Hepatocyte (in vitro differentiated cells): ENCODE measurements around the gene DSCAML1. TPM values are rescaled to one million over a fixed set of nuclear protein-coding genes. Genes with fewer than 3 reads are reported as not detected.

ENCODE experiments used
- DNase-seq: peaks from one replicate; pipeline ENCODE4 v3.0.0-alpha.2; 2016; ENCODE audit warnings: low spot score
- H2AFZ ChIP-seq: fragments of 200-600 bp; sonication (generic); 2 replicates; pipeline ENCODE4 v1.6.0; 2016; ENCODE audit warnings: antibody characterized with exemption, mild to moderate bottlenecking
- H3K27ac ChIP-seq: fragments of 200-600 bp; sonication (generic); 2 replicates; pipeline ENCODE4 v1.5.1; 2016; ENCODE audit warnings: mild to moderate bottlenecking
- H3K27me3 ChIP-seq: fragments of 200-600 bp; sonication (generic); 2 replicates; pipeline ENCODE4 v1.6.1; 2016
- H3K36me3 ChIP-seq: fragments of 200-600 bp; sonication (generic); replicated peaks from 2 replicates; pipeline ENCODE4 v1.5.1; 2016; ENCODE audit warnings: low read depth; ENCODE audit not compliant: insufficient read depth
- H3K4me1 ChIP-seq: fragments of 200-600 bp; sonication (generic); 2 replicates; pipeline ENCODE4 v1.5.1; 2016; ENCODE audit warnings: mild to moderate bottlenecking, moderate library complexity; ENCODE audit not compliant: insufficient read depth
- H3K4me2 ChIP-seq: fragments of 200-600 bp; sonication (generic); 2 replicates; pipeline ENCODE4 v1.6.0; 2016
- H3K4me3 ChIP-seq: fragments of 200-600 bp; sonication (generic); 2 replicates; pipeline ENCODE4 v1.5.1; 2016; ENCODE audit warnings: mild to moderate bottlenecking
- H3K79me2 ChIP-seq: fragments of 200-600 bp; sonication (generic); 2 replicates; pipeline ENCODE4 v1.6.0; 2017; ENCODE audit warnings: mild to moderate bottlenecking
- H3K9me2 ChIP-seq: fragments of 200-600 bp; sonication (generic); replicated peaks from 2 replicates; pipeline ENCODE4 v1.6.0; 2017; ENCODE audit warnings: mild to moderate bottlenecking; ENCODE audit not compliant: insufficient read depth
- H3K9me3 ChIP-seq: fragments of 200-600 bp; sonication (generic); 2 replicates; pipeline ENCODE4 v1.5.1; 2016; ENCODE audit warnings: low read depth, mild to moderate bottlenecking
- H4K20me1 ChIP-seq: fragments of 200-600 bp; sonication (generic); 2 replicates; pipeline ENCODE4 v1.6.0; 2016; ENCODE audit warnings: mild to moderate bottlenecking; ENCODE audit not compliant: insufficient read depth, poor library complexity, severe bottlenecking
- CTCF ChIP-seq: fragments of 200-600 bp; sonication (generic); IDR thresholded peaks from 2 replicates; pipeline ENCODE4 v1.5.1; 2016; ENCODE audit warnings: antibody characterized with exemption, mild to moderate bottlenecking; ENCODE audit not compliant: poor library complexity
- EZH2 ChIP-seq: fragments of 200-600 bp; sonication (generic); IDR thresholded peaks from 2 replicates; pipeline ENCODE4 v1.6.1; 2016; ENCODE audit warnings: antibody characterized with exemption, mild to moderate bottlenecking, borderline replicate concordance
- EZH2phosphoT487 ChIP-seq: fragments of 200-600 bp; sonication (generic); IDR thresholded peaks from one replicate; pipeline ENCODE4 v1.6.1; 2018; ENCODE audit warnings: antibody characterized with exemption, mild to moderate bottlenecking, low read depth, moderate library complexity; ENCODE audit not compliant: unreplicated experiment, severe bottlenecking
- WGBS: methylation state at CpG from one replicate; pipeline ENCODE4 v1.1.6; 2016; ENCODE audit warnings: low lambda C conversion rate; ENCODE audit errors: missing lambda C conversion rate; 5-methylcytosine and 5-hydroxymethylcytosine counted together
- polyA plus RNA-seq: library from polyadenylated mRNA; unstranded; fragments of >200 nt; fragmentation: Nextera tagmentation; extraction: Ambion mirVana; gene quantifications from 2 replicates; pipeline ENCODE4 v1.2.1, GENCODE V29; 2016
- total RNA-seq: library from RNA; depleted of rRNA; stranded (reverse); fragments of >200 nt; gene quantifications from 2 replicates; pipeline ENCODE4 v1.2.3, GENCODE V29; 2014

The DSCAML1 gene
- total and polyA plus RNA-seq, 2 experiments from 2014 or later = 0.46 to 2.6 TPM

GRCh38 chr11:117641008-117641915 is 155.8 kb downstream of the DSCAML1 start:
- no peak for TF ChIP-seq EZH2
- TF ChIP-seq CTCF = no peak
- TF ChIP-seq EZH2phosphoT487 = no peak
- peaks cover 6% of the 10 kb centered on the region for H3K27me3 ChIP-seq
- H3K36me3 ChIP-seq = no peaks in the 10 kb centered on the region
- H3K79me2 ChIP-seq = no peaks in the 10 kb centered on the region
- H3K9me2 ChIP-seq = no peaks in the 10 kb centered on the region
- no peak for DNase-seq
- no peaks in the 10 kb centered on the region for H3K9me3 ChIP-seq
- H3K27ac ChIP-seq = no peak overlapping the region
- no peak overlapping the region for H2AFZ ChIP-seq
- H3K4me3 ChIP-seq = no peak overlapping the region
- no peak overlapping the region for H3K4me2 ChIP-seq
- 97% methylated on average over 14 of the region's 14 CpGs for WGBS
- H4K20me1 ChIP-seq = no peaks in the 10 kb centered on the region
- H3K4me1 ChIP-seq = peaks cover 4% of the 10 kb centered on the region

GRCh38 chr11:117640041-117640440 is 157.0 kb downstream of the DSCAML1 start:
- no peaks in the 10 kb centered on the region for H3K36me3 ChIP-seq
- H3K27ac ChIP-seq = no peak overlapping the region
- WGBS = 80% methylated on average over 7 of the region's 7 CpGs
- peaks cover 4% of the 10 kb centered on the region for H3K4me1 ChIP-seq
- H3K9me2 ChIP-seq = no peaks in the 10 kb centered on the region
- no peak overlapping the region for H3K4me2 ChIP-seq
- no peak overlapping the region for H3K4me3 ChIP-seq
- no peak for DNase-seq
- H4K20me1 ChIP-seq = no peaks in the 10 kb centered on the region
- H3K9me3 ChIP-seq = no peaks in the 10 kb centered on the region
- no peak for TF ChIP-seq EZH2
- TF ChIP-seq CTCF = no peak
- no peak for TF ChIP-seq EZH2phosphoT487
- H2AFZ ChIP-seq = no peak overlapping the region
- H3K79me2 ChIP-seq = no peaks in the 10 kb centered on the region
- H3K27me3 ChIP-seq = peaks cover 9% of the 10 kb centered on the region

GRCh38 chr11:117639601-117640000 is 157.4 kb downstream of the DSCAML1 start:
- H3K79me2 ChIP-seq = no peaks in the 10 kb centered on the region
- H3K4me1 ChIP-seq = peaks cover 4% of the 10 kb centered on the region
- H3K9me3 ChIP-seq = no peaks in the 10 kb centered on the region
- H3K27ac ChIP-seq = no peak overlapping the region
- 100% methylated on average over 6 of the region's 8 CpGs for WGBS
- H3K9me2 ChIP-seq = no peaks in the 10 kb centered on the region
- H2AFZ ChIP-seq = no peak overlapping the region
- TF ChIP-seq EZH2 = no peak
- TF ChIP-seq CTCF = no peak
- TF ChIP-seq EZH2phosphoT487 = no peak
- peaks cover 9% of the 10 kb centered on the region for H3K27me3 ChIP-seq
- no peaks in the 10 kb centered on the region for H4K20me1 ChIP-seq
- no peak for DNase-seq
- H3K4me3 ChIP-seq = no peak overlapping the region
- no peak overlapping the region for H3K4me2 ChIP-seq
- H3K36me3 ChIP-seq = no peaks in the 10 kb centered on the region
